ENCODE data around the gene SCFD2. TPM values are rescaled to one million over a fixed set of nuclear protein-coding genes. Genes with fewer than 3 reads are reported as not detected.

The SCFD2 gene
- total RNA-seq, 4 donors from 2014 or later, result 8.9 to 16.0 (median 14.8) TPM

DNA sequence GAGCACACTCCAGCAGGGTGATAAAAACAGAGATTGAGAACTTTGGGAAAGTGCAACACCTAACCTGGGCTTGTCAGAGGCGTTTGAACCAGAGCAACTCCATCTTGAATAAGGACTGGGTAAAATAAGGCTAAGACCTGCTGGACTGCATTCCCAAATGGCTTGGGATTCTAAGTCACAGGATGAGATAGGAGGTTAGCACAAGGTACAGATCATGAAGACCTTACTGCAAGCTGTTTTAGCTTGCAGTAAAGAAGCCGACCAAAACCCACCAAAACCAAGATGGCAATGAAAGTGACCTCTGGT is 43.9 kb downstream of the SCFD2 start:
- Histone ChIP-seq H3K4me3 (no peak overlapping the region), H3K36me3 (no peaks in the 10 kb centered on the region), H3K4me1 (peaks cover 0 to 12% of the 10 kb centered on the region in 2 donors), H3K27ac (peak overlapping the region in 1 of 4 donors; percentile 41), H3K27me3 (no peaks in the 10 kb centered on the region), H3K9me3 (no peaks in the 10 kb centered on the region)
- intact Hi-C loops (cut with DNase I; ENCODE audit: low total_unique reads) (no loop called here), in situ Hi-C loops (cut with MboI; ENCODE audit: low sequenced_read_pairs in 4 of 4) (no loop called here)
- ATAC-seq, result no peak
- no peak for DNase-seq
- TF ChIP-seq POLR2A (IDR thresholded peaks at IDR 0.05), result no peak
- TF ChIP-seq, protein P1, sequence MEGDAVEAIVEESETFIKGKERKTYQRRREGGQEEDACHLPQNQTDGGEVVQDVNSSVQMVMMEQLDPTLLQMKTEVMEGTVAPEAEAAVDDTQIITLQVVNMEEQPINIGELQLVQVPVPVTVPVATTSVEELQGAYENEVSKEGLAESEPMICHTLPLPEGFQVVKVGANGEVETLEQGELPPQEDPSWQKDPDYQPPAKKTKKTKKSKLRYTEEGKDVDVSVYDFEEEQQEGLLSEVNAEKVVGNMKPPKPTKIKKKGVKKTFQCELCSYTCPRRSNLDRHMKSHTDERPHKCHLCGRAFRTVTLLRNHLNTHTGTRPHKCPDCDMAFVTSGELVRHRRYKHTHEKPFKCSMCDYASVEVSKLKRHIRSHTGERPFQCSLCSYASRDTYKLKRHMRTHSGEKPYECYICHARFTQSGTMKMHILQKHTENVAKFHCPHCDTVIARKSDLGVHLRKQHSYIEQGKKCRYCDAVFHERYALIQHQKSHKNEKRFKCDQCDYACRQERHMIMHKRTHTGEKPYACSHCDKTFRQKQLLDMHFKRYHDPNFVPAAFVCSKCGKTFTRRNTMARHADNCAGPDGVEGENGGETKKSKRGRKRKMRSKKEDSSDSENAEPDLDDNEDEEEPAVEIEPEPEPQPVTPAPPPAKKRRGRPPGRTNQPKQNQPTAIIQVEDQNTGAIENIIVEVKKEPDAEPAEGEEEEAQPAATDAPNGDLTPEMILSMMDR (IDR thresholded peaks at IDR 0.05 in 4 of 5, conservative IDR thresholded peaks at IDR 0.05 in 1 of 5), result no peak

DNA sequence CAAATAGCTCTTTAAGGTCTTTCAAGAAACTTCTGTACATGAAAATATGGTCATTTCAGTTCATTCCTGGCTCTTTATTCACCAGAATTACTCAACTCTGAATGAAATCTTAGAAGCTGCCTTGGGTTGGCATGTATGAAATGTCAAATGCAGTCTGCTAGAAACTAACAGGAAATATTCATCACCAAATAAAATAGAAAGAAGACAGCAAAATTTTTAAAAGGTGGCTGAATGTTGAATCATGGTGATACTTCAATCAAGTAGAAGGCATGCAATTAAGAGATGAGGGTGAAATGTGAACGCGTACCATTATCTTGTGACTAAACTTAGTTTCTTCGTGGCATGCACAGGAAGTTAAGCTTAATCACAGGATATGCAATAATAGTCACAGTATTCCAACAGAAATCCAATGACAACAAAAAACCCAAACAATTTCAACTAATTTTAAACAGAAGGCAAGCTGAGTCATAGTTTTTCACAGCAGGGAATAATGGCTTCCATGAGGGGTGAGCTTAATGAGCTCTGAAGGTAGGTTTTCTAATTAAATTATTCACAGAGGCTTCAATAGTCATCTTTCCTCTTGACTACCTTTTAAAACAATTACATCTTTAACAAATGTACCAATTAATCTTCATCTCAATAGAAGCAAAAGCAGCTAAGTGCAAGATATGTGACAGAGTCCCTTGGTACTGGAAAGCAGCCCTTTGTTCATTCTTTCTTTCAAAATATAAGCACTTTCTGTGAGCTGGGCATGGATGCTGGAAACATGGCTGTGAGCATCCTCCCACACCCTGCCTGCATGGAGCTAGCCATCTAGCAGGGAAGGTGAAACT is 44.5 kb downstream of the SCFD2 start:
- Histone ChIP-seq H3K4me3 (no peak overlapping the region), H3K27me3 (no peaks in the 10 kb centered on the region), H3K4me1 (peaks cover 0 to 12% of the 10 kb centered on the region in 2 donors), H3K36me3 (no peaks in the 10 kb centered on the region), H3K27ac (peak overlapping the region in 1 of 4 donors; percentile 41), H3K9me3 (no peaks in the 10 kb centered on the region)
- no peak for TF ChIP-seq POLR2A (IDR thresholded peaks at IDR 0.05)
- TF ChIP-seq, protein P1 (IDR thresholded peaks at IDR 0.05 in 4 of 5, conservative IDR thresholded peaks at IDR 0.05 in 1 of 5), result no peak
- intact Hi-C loops (cut with DNase I; ENCODE audit: low total_unique reads), result no loop called here
- ATAC-seq (peak in 1 of 2 donors; percentile 39), DNase-seq (no peak)
- in situ Hi-C loops (cut with MboI; ENCODE audit: low sequenced_read_pairs in 4 of 4), result no loop called here

DNA sequence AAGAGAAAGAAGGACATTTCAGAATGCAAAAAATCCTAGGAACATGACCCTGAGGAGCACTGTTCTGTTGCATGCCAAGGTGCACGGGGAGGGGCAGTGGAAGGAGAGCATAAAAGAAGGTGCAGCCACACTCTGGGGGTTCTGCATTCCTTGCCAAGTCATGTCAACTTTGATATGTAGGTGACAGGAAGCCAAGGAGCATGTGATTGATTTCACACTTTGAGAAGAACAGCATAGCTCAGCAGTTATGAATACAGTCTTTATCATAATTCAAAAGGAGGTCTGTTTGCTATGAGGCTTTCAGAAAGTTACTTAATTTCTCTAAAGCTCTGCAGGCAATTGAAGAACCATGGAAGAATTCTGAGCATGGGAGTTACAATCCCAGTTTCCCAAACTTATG is 50.6 kb downstream of the SCFD2 start:
- intact Hi-C loops (cut with DNase I; ENCODE audit: low total_unique reads), result no loop called here
- H3K4me3 ChIP-seq, result no peak overlapping the region
- H3K4me1 ChIP-seq, result no peaks in the 10 kb centered on the region
- DNase-seq, result no peak
- no peaks in the 10 kb centered on the region for H3K9me3 ChIP-seq
- no peak overlapping the region for H3K27ac ChIP-seq
- ATAC-seq, result no peak
- in situ Hi-C loops (cut with MboI; ENCODE audit: low sequenced_read_pairs in 4 of 4), result no loop called here
- TF ChIP-seq, protein P1 (IDR thresholded peaks at IDR 0.05 in 4 of 5, conservative IDR thresholded peaks at IDR 0.05 in 1 of 5), result no peak
- TF ChIP-seq POLR2A (IDR thresholded peaks at IDR 0.05), result no peak
- H3K27me3 ChIP-seq, result no peaks in the 10 kb centered on the region
- H3K36me3 ChIP-seq, result no peaks in the 10 kb centered on the region

DNA sequence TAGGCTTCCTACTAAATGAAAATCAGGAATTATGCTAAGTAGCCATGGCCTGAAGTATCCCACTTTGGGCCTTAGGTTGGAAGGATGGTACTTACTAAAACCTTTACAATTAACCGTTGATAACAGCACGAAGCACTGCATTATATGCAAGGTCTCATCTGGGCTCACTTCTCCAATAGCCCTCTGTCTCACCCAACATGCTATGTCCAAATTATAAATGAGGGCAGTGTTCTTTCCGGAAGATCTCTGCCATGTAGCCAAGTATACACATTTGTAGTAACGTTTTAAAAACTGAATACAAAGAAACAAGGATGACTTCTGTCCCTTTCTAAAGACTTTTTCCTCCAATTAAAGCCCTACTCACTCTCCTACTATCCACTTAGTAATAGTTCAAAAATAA is 51.6 kb downstream of the SCFD2 start:
- Histone ChIP-seq H3K4me3 (no peak overlapping the region), H3K27me3 (no peaks in the 10 kb centered on the region), H3K4me1 (no peaks in the 10 kb centered on the region), H3K36me3 (no peaks in the 10 kb centered on the region), H3K27ac (no peak overlapping the region), H3K9me3 (no peaks in the 10 kb centered on the region)
- no peak for ATAC-seq
- in situ Hi-C loops (cut with MboI; ENCODE audit: low sequenced_read_pairs in 4 of 4) (no loop called here), intact Hi-C loops (cut with DNase I; ENCODE audit: low total_unique reads) (no loop called here)
- DNase-seq, result no peak
- TF ChIP-seq, protein P1 (IDR thresholded peaks at IDR 0.05 in 4 of 5, conservative IDR thresholded peaks at IDR 0.05 in 1 of 5), result no peak
- no peak for TF ChIP-seq POLR2A (IDR thresholded peaks at IDR 0.05)
